MCF 10A (cell line): Measurements from ENCODE around the gene ZMYM2. TPM values are rescaled to one million over a fixed set of nuclear protein-coding genes. Genes with fewer than 3 reads are reported as not detected.

ENCODE experiments used
- BruUV-seq: library from RNA; stranded (reverse); fragments of 400-500 nt; replicated peaks from 2 replicates; lab custom pipeline; 2021; lab: Mats Ljungman, UMichigan
- CTCF ChIA-PET: fragments of 300-600 bp; sonication (Branson Sonifier 250); formaldehyde crosslinking; extraction: SDS; loops from one replicate; lab custom pipeline; 2021; ENCODE audit warnings: antibody characterized with exemption, inconsistent platforms; lab: Yijun Ruan, JAX
- POLR2A ChIA-PET: fragments of 300-600, 350-650 bp; sonication (Branson Sonifier 250); formaldehyde crosslinking; extraction: SDS; loops from one replicate; lab custom pipeline; 2020; ENCODE audit warnings: antibody characterized with exemption, inconsistent platforms; lab: Yijun Ruan, JAX
- DNase-seq: peaks from one replicate; pipeline ENCODE4 v3.0.0-alpha.2; 2018; ENCODE audit not compliant: unreplicated experiment
- H3K27ac Mint-ChIP-seq: one replicate; pipeline ENCODE4 v1.8.0; 2022; ENCODE audit warnings: mild to moderate bottlenecking, low read depth, mixed read lengths; ENCODE audit not compliant: unreplicated experiment
- H3K27me3 Mint-ChIP-seq: one replicate; pipeline ENCODE4 v1.8.0; 2022; ENCODE audit warnings: mixed read lengths; ENCODE audit not compliant: insufficient read depth, unreplicated experiment
- H3K36me3 Mint-ChIP-seq: one replicate; pipeline ENCODE4 v1.8.0; 2022; ENCODE audit warnings: mild to moderate bottlenecking, moderate library complexity, mixed read lengths; ENCODE audit not compliant: insufficient read depth, unreplicated experiment
- H3K4me1 Mint-ChIP-seq: one replicate; pipeline ENCODE4 v1.8.0; 2022; ENCODE audit warnings: mixed read lengths; ENCODE audit not compliant: insufficient read depth, unreplicated experiment
- H3K4me3 Mint-ChIP-seq: one replicate; pipeline ENCODE4 v1.8.0; 2022; ENCODE audit warnings: mild to moderate bottlenecking, moderate library complexity, mixed read lengths; ENCODE audit not compliant: unreplicated experiment
- H3K9me3 Mint-ChIP-seq: one replicate; pipeline ENCODE4 v1.8.0; 2022; ENCODE audit warnings: mixed read lengths; ENCODE audit not compliant: unreplicated experiment
- intact Hi-C: fragments of 100-400 bp; cut with micrococcal nuclease; formaldehyde crosslinking; loops from 2 replicates; pipeline ENCODE4 v1.14.1; 2022
- total RNA-seq: library from RNA; stranded (reverse); gene quantifications from 2 replicates; pipeline ENCODE4 v1.2.3, GENCODE V29; 2022
- TF ChIP-seq, protein P1 (sequence below): fragments of 200-600 bp; IDR thresholded peaks from one replicate; pipeline ENCODE4 v1.8.0; 2022; ENCODE audit warnings: antibody characterized with exemption, mild to moderate bottlenecking; ENCODE audit not compliant: unreplicated experiment

The ZMYM2 gene
- total RNA-seq, 1 experiment from 2014 or later, result 63.2 TPM

DNA sequence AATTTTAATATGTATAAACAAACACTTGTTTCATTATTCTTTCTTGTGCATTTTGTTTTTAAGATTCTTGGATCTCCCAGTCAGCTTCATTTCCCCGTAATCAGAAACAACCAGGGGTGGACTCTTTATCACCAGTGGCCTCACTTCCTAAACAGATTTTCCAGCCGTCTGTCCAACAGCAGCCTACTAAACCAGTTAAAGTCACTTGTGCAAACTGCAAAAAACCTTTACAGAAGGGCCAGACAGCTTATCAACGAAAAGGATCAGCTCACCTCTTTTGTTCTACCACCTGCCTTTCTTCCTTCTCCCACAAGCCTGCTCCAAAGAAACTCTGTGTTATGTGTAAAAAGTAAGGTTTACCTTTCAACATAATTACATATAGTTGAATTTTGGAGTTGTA, 44.3 kb downstream of the ZMYM2 start:
- H3K4me3 Mint-ChIP-seq, result no peak overlapping the region
- H3K27me3 Mint-ChIP-seq, result no peaks in the 10 kb centered on the region
- no peaks in the 10 kb centered on the region for H3K9me3 Mint-ChIP-seq
- H3K36me3 Mint-ChIP-seq, result peaks cover 43% of the 10 kb centered on the region
- POLR2A ChIA-PET, result no interaction called here
- H3K27ac Mint-ChIP-seq, result no peak overlapping the region
- CTCF ChIA-PET, result interaction anchor here (0.6 to 3.2 kb wide), 2 partner anchors 18 to 44 kb away, joined by 5 to 20 read pairs; no protein-coding TSS in a partner anchor
- BruUV-seq, result no TSS peak
- peaks cover 6% of the 10 kb centered on the region for H3K4me1 Mint-ChIP-seq
- intact Hi-C loops, result no loop called here
- TF ChIP-seq, protein P1, sequence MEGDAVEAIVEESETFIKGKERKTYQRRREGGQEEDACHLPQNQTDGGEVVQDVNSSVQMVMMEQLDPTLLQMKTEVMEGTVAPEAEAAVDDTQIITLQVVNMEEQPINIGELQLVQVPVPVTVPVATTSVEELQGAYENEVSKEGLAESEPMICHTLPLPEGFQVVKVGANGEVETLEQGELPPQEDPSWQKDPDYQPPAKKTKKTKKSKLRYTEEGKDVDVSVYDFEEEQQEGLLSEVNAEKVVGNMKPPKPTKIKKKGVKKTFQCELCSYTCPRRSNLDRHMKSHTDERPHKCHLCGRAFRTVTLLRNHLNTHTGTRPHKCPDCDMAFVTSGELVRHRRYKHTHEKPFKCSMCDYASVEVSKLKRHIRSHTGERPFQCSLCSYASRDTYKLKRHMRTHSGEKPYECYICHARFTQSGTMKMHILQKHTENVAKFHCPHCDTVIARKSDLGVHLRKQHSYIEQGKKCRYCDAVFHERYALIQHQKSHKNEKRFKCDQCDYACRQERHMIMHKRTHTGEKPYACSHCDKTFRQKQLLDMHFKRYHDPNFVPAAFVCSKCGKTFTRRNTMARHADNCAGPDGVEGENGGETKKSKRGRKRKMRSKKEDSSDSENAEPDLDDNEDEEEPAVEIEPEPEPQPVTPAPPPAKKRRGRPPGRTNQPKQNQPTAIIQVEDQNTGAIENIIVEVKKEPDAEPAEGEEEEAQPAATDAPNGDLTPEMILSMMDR, result no peak
- DNase-seq, result no peak

- H3K4me1 Mint-ChIP-seq, result peaks cover 4% of the 10 kb centered on the region
- H3K9me3 Mint-ChIP-seq, result no peaks in the 10 kb centered on the region
- H3K27me3 Mint-ChIP-seq, result no peaks in the 10 kb centered on the region
- peaks cover 68% of the 10 kb centered on the region for H3K36me3 Mint-ChIP-seq
- no peak overlapping the region for H3K27ac Mint-ChIP-seq
- CTCF ChIA-PET, result interaction anchor here (0.7 to 3.3 kb wide), 2 partner anchors 10 to 21 kb away, joined by 5 to 13 read pairs; no protein-coding TSS in a partner anchor
- no TSS peak for BruUV-seq
- DNase-seq, result peak; percentile 26
- intact Hi-C loops, result no loop called here
- TF ChIP-seq, protein P1, result no peak
- no peak overlapping the region for H3K4me3 Mint-ChIP-seq
- POLR2A ChIA-PET, result interaction anchor here (0.6 kb wide), 1 partner anchor 157 kb away, joined by 3 read pairs; no protein-coding TSS in a partner anchor
Observed at GRCh38 chr13:20006206-20006605, 47.7 kb downstream of the ZMYM2 start.

- BruUV-seq, result no TSS peak
- CTCF ChIA-PET, result no interaction called here
Observed at GRCh38 chr13:20015763-20016162, 57.2 kb downstream of the ZMYM2 start.

DNA sequence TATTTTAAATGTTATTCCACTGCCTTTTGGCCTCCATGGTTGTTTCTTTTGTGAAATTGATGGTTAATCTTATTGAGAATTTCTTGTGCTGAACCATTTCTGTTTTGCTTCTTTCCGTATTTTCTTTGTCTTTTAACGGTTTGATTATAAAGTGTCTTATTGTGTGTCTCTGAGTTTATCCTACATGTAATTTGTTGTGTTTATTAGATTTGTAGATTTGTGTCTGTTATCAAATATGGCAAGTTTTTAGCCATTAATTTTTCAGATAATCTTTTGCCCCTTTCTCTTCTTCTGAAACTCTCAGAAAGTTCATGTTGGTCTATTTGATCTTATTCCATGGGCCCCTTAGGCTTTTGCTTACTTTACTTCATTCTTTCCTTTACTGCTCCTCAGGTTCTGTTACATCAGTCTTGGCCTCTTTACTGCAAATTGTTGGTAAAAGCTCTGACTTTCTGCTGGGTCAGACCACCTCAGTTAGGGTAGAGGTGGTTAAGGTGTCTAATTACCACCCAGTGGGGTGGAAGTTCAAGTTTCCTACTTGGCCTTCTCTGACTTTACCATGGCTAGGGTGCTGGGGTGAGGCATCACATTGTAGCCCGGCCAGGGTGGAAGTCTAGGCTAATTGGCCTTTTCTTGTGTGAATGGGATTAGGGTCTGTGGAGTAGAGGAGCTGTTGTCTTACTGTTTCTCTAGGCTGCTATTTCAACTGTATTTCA, 58.3 kb downstream of the ZMYM2 start:
- no TSS peak for BruUV-seq

More at GRCh38 chr13:20015763-20016162, 57.2 kb downstream of the ZMYM2 start:
- H3K27ac Mint-ChIP-seq, result no peak overlapping the region
- intact Hi-C loops, result no loop called here
- no peaks in the 10 kb centered on the region for H3K27me3 Mint-ChIP-seq
- no peak overlapping the region for H3K4me3 Mint-ChIP-seq
- POLR2A ChIA-PET, result interaction anchor here (0.6 kb wide), 2 partner anchors 9 to 91 kb away, joined by 3 read pairs; no protein-coding TSS in a partner anchor
- TF ChIP-seq, protein P1, result no peak
- no peaks in the 10 kb centered on the region for H3K4me1 Mint-ChIP-seq
- DNase-seq, result no peak
- peaks cover 63% of the 10 kb centered on the region for H3K36me3 Mint-ChIP-seq
- peaks cover 19% of the 10 kb centered on the region for H3K9me3 Mint-ChIP-seq

More for the DNA sequence above, 58.3 kb downstream of the ZMYM2 start:
- Mint-ChIP-seq H3K4me1 (peaks cover 9% of the 10 kb centered on the region), H3K9me3 (peaks cover 19% of the 10 kb centered on the region), H3K4me3 (no peak overlapping the region), H3K27me3 (no peaks in the 10 kb centered on the region), H3K36me3 (peaks cover 63% of the 10 kb centered on the region), H3K27ac (no peak overlapping the region)
- TF ChIP-seq, protein P1, result no peak
- intact Hi-C loops, result no loop called here
- CTCF ChIA-PET, result interaction anchor here (0.6 kb wide), 2 partner anchors 10 to 54 kb away, joined by 3 to 5 read pairs; no protein-coding TSS in a partner anchor
- no peak for DNase-seq
- POLR2A ChIA-PET, result interaction anchor here (0.5 to 0.6 kb wide), 2 partner anchors 35 to 90 kb away, joined by 3 read pairs; no protein-coding TSS in a partner anchor
